COLO829 (cell line): ENCODE results near the gene ADAMTS8.

ENCODE experiments used
- DNase-seq: peaks from one replicate; pipeline ENCODE4 v3.0.0; 2012; ENCODE audit warnings: low spot score

ADAMTS8 gene

GRCh38 chr11:130462101-130462885 is 33.9 kb upstream of the ADAMTS8 start:
- DNase-seq = no peak

DNA sequence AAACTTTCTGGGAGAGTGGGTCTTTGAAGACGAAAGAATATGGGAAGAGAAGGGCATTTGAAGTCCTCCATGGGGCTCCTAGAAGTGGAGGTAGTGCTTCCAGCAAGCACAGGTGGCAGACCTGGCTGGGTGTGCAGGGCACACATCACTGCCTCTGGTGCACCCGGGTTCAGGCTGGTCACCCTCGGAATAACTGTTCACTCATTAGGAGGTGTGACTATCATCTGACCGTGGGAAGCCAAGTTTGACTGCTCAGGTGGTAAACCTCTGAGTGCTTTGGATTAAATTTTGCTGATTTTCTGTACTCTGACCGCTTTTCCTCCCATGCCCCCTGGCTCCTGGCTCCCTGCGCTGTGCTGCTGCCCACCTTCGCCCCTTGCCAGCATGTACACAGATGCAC is 31.1 kb upstream of the ADAMTS8 start:
- DNase-seq = no peak

DNA sequence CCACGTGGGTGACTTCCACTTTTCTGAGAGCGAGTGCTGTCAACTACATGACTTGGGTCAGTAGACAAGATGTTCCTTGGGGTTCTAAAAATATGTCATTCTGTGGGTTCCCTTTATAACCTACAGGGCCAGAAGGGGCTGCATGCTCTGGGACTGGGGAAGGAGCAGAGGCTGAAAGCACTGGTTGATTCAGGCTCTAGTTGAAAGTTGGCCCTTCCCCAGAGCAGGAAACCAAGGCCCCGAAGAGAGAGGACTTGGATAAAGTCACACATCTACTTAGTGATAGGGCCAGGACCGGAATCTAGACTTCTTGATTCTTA is 30.0 kb upstream of the ADAMTS8 start:
- DNase-seq = no peak

GRCh38 chr11:130457623-130458409 is 29.4 kb upstream of the ADAMTS8 start:
- DNase-seq = no peak

DNA sequence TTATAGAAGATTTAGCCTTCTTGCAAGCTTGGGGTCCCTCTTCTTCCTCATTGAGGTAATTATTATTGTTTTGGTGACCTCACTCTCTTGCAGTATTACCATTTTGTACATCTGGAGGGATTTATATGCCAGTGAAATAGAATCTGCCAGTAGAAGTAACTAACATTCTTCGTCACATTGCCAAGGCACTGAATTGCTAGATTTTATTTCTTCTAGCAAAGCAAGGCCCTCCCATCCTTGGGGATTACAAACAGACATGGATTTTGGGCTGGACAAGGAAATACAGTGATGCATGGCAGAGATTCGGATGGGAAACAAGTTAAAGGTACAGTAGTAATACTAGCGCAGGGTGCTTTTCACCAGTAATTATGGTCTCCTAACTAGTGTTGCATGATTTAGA is 27.9 kb upstream of the ADAMTS8 start:
- no peak for DNase-seq

- no peak for DNase-seq
These were observed 27.2 kb upstream of the ADAMTS8 start for GRCh38 chr11:130455483-130456127.

- no peak for DNase-seq
These were observed 26.3 kb upstream of the ADAMTS8 start for GRCh38 chr11:130454491-130455252.

DNA sequence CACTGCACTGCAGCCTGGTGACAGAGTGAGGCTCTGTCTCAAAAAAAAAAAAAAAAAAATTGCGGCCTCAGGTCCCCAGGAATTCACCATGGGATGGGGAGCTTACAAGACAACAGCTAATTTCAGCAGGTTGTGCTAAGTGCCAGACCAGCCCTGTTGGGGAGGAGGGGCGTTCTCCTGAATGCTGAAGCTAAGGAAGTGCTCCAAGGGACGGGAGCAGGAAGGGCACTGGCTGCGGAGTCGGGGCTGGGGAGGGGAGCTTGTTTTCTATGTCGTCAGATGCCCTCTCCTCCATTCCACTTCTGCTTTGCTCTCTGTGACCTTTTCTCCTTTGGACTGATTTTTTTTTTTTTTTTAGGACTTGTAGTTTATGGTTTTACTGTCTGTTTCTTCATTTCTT is 24.5 kb upstream of the ADAMTS8 start:
- DNase-seq = no peak

- no peak for DNase-seq
These were observed 23.8 kb upstream of the ADAMTS8 start for GRCh38 chr11:130452176-130452575.

- DNase-seq = no peak
These were observed 23.0 kb upstream of the ADAMTS8 start for GRCh38 chr11:130451231-130452019.

GRCh38 chr11:130449996-130450769 is 21.8 kb upstream of the ADAMTS8 start:
- no peak for DNase-seq

GRCh38 chr11:130449310-130449990 is 21.0 kb upstream of the ADAMTS8 start:
- no peak for DNase-seq

GRCh38 chr11:130448416-130449309 is 20.3 kb upstream of the ADAMTS8 start, which contains the start of gene ADAMTS15:
ADAMTS15 (plus strand) TSS chr11:130448645; CDS start chr11:130448974, 329 bp downstream.
- DNase-seq = peak; percentile 29

GRCh38 chr11:130448039-130448415 is 19.6 kb upstream of the ADAMTS8 start:
- no peak for DNase-seq

GRCh38 chr11:130445788-130446187 is 17.4 kb upstream of the ADAMTS8 start:
- DNase-seq = no peak

- DNase-seq = no peak
These were observed 14.3 kb upstream of the ADAMTS8 start for GRCh38 chr11:130442737-130443136.

DNA sequence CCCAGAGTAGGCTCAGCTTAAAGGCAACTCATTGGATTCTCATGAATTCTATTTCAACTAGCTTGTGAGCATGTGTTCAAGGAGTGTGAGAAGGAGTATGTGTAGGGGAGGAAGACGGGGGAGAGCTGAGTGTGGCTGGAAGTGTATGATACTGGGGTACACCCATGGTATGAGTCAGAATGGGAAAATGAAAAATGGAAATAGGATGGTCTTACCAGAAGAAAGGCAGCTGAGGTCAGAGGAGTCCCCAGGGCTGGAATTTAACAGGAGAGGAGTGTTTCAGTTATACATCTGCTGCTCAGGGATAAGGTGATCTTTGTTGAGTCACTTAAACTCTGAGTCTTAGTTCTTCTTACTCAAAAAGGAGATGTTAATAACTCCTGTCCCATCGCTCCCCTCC is 13.3 kb upstream of the ADAMTS8 start:
- DNase-seq = no peak

DNA sequence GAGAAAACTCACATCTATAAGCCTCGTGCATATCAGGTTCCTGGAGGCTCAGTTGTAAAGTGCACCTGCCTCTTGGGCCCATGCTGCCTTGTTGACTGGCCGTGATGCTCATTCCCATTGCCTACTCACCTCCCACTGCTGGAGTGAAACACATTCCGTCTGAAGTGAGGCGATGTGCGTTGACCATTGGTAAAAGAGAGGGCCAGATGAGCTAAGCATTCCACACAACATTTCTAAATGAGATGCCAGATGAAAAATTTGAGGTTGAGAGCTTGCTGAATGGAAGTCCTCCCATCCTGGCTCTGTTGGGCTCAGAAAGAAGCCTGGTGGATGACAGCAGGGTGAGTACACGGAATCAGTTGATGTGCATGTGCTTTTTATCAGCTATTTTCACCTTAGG is 11.5 kb upstream of the ADAMTS8 start:
- DNase-seq = no peak

DNA sequence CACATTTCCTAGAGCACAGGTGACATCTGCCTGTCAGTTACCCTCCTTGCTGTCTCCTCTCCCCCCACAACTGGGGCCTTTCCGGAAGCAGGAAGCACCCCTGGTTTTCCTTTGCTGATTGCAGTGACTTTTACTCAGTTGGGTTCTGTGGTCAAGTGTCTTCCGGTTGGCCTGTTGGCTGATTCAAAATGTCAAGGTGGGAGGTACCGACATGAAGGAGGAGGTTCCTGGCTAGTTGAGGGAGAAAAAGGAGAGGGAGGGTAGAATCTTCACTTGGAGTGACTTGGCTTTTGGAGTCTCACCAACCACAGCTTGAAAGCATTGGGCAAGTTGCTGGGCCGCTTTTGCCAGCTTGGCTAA is 10.7 kb upstream of the ADAMTS8 start:
- DNase-seq = no peak
